BLaER1 treated with 17β-estradiol and CSF1 and Interleukin-3, amounts not matched to agents 10 nM and 100 nM (cell line): ENCODE results near the gene SIPA1.
A peak's percentile ranks its signal among the peaks of the same experiment; 100 is the strongest.
"Not testable (repeated sequence)": the region's sequence is repeated elsewhere in the genome, so short reads cannot be mapped to it uniquely, and the experiment has no call there.

Experiments used
- H3K27ac ChIP-seq, 11 experiments: shearing (Covaris generic); formaldehyde crosslinking; 2 replicates each; pipeline ENCODE4 v1.8.1; 2022
- H3K27me3 ChIP-seq, 11 experiments: shearing (Covaris generic); formaldehyde crosslinking; 2 replicates each; pipeline ENCODE4 v1.8.1; 2022
- H3K36me3 ChIP-seq, 11 experiments: shearing (Covaris generic); formaldehyde crosslinking; 2 replicates each; pipeline ENCODE4 v1.8.1; 2022
- H3K4me1 ChIP-seq, 10 experiments: shearing (Covaris generic); formaldehyde crosslinking; 2 replicates each; pipeline ENCODE4 v1.8.1; 2022
- H3K4me2 ChIP-seq, 11 experiments: shearing (Covaris generic); formaldehyde crosslinking; 2 replicates each; pipeline ENCODE4 v1.8.1; 2022
- H3K4me3 ChIP-seq, 10 experiments: shearing (Covaris generic); formaldehyde crosslinking; 2 replicates each; pipeline ENCODE4 v1.8.1; 2022
- H3K9ac ChIP-seq, 11 experiments: shearing (Covaris generic); formaldehyde crosslinking; 2 replicates each; pipeline ENCODE4 v1.8.1; 2022
- H3K9me3 ChIP-seq, 11 experiments: shearing (Covaris generic); formaldehyde crosslinking; replicated peaks in 1 of 11; 2 replicates each; pipeline ENCODE4 v1.8.1; 2022
- H4K20me1 ChIP-seq, 11 experiments: shearing (Covaris generic); formaldehyde crosslinking; 2 replicates each; pipeline ENCODE4 v1.8.1; 2022
- Cebpa-rat ChIP-seq, 11 experiments: shearing (Covaris generic); IDR thresholded peaks; 2 replicates each; pipeline ENCODE4 v1.8.1; 2022

The SIPA1 gene

DNA sequence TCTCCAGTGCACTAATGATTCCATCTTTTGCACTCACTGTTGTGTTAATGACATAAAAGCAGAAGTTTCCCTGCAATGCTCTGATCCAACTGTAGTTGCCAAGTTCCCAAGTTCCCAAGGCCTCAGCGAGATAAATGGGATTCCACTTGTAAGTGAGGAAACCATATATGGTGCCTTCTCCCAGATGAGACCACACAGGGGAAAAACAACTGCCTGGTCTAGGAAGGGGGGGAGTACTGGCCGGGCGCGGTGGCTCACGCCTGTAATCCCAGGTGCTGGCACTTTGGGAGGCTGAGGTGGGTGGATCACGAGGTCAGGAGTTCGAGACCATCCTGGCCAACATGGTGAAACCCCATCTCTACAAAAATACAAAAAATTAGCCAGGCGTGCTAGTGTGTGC is 48.1 kb downstream of the SIPA1 start:
- Histone ChIP-seq H3K4me3 (no peak overlapping the region), H3K9me3 (no peaks in the 10 kb centered on the region), H3K27ac (no peak overlapping the region), H3K27me3 (no peaks in the 10 kb centered on the region), H3K4me2 (no peak overlapping the region), H3K36me3 (no peaks in the 10 kb centered on the region), H3K4me1 (peaks cover 0 to 7% (median 0%) of the 10 kb centered on the region in 10 experiments; a peak in 4 of 20 replicates), H3K9ac (no peak overlapping the region), H4K20me1 (no peaks in the 10 kb centered on the region)
- TF ChIP-seq Cebpa-rat (IDR thresholded peaks at IDR 0.05) = no peak

- H3K4me1 ChIP-seq, H3K36me3 ChIP-seq, H3K4me2 ChIP-seq, H3K27ac ChIP-seq, H4K20me1 ChIP-seq, H3K9me3 ChIP-seq, H3K27me3 ChIP-seq, H3K4me3 ChIP-seq, H3K9ac ChIP-seq: not testable (repeated sequence)
Measured at GRCh38 chr11:65691847-65692246, 53.9 kb downstream of the SIPA1 start.

GRCh38 chr11:65692367-65692766 is 54.5 kb downstream of the SIPA1 start:
- Histone ChIP-seq H3K9ac (no peak overlapping the region), H4K20me1 (no peaks in the 10 kb centered on the region), H3K4me2 (no peak overlapping the region)

DNA sequence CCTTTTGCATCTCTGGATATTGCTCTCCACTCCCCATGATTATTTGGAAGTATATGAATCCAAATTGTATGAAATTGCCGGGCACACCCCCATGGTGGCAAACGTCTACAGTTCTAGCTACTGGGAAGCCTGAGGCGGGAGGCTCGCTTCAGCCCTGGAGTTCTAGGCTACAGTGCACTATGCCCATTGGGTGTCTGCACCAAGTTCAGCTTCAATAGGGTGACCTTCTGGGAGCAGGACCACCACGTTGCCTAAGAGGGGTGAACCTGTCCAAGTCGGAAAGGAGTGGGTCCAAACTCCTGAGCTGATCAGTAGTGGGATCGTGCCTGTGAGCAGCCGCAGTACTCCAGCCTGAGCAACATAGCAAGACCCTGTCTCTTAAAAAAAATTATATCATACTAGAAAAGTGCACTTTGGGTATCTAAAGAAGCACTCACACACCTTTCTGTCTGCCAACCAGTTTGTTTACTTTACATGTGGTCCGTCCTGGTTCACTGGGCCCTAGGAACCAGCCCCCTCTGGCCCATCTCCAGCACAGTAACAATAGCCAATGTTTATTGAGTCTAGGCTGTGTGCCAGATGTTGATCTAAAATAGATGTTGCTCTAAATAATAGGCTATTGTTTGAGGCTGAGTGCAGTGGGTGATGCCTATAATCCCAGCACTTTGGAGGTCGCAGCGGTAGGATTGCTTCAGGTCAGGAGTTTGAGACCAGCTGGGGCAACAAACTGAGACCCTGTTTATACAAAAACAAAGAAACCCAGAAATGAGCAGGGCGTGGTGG is 57.7 kb downstream of the SIPA1 start:
- no peak overlapping the region for H3K9ac ChIP-seq
- no peak overlapping the region for H3K4me3 ChIP-seq
- no peaks in the 10 kb centered on the region for H4K20me1 ChIP-seq
- no peaks in the 10 kb centered on the region for H3K27me3 ChIP-seq
- H3K27ac ChIP-seq = no peak overlapping the region
- H3K4me1 ChIP-seq = peaks cover 0 to 19% (median 4%) of the 10 kb centered on the region in 10 experiments; a peak in 11 of 20 replicates
- H3K36me3 ChIP-seq = no peaks in the 10 kb centered on the region
- TF ChIP-seq Cebpa-rat (IDR thresholded peaks at IDR 0.05) = no peak
- H3K9me3 ChIP-seq = peaks cover 0 to 21% (median 15%) of the 10 kb centered on the region in 11 experiments; a peak in 20 of 22 replicates
- H3K4me2 ChIP-seq = 0 out of 22 replicates have a peak overlapping the region, but pooled peaks of 1 of the 11 experiments have one; percentile 10

More at GRCh38 chr11:65692367-65692766, 54.5 kb downstream of the SIPA1 start:
- TF ChIP-seq Cebpa-rat (IDR thresholded peaks at IDR 0.05) = no peak
- Histone ChIP-seq H3K4me1 (peaks cover 0 to 10% (median 0%) of the 10 kb centered on the region in 10 experiments; a peak in 3 of 20 replicates), H3K27me3 (no peaks in the 10 kb centered on the region), H3K4me3 (no peak overlapping the region), H3K9me3 (no peaks in the 10 kb centered on the region), H3K36me3 (no peaks in the 10 kb centered on the region), H3K27ac (no peak overlapping the region)

DNA sequence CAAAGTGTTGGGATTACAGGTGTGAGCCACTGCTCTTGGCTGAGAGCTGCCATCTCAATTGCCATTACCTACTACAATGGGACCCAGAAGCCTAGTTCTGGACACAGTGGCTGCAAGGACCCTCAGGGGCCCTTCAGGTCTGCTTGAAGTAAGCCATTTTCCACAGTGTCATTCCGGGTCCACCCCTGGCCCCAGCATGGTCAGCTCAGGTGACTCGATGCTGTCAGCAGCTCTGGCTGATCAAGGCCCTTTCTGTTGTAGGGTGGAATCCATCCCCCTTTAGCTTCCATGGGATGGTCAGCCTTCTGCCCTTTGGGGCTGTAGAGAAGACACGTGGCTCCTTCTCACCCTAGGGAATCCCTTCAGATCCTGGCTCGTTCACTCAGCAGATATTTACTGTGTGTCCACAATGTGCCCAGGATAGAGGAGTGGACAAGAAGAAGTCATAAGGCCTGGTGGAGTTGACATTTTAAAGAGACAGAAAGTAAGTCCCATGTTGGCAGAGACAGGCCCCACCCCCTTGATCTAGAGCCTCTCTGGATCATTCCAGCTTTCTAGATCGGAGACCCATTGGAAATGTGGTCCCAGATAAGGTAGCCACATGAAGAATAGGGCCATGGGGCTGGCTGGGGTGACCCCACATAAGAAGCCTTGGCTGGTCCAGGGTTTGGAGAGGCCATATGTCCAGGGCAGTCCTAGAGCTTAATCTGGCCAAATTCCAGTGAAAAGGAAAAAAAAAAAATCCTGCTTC is 59.1 kb downstream of the SIPA1 start:
- no peak overlapping the region for H3K4me2 ChIP-seq
- H3K4me3 ChIP-seq = no peak overlapping the region
- peaks cover 0 to 24% (median 5%) of the 10 kb centered on the region in 10 experiments; a peak in 11 of 20 replicates for H3K4me1 ChIP-seq
- no peak overlapping the region for H3K9ac ChIP-seq
- H3K27ac ChIP-seq = no peak overlapping the region
- H3K36me3 ChIP-seq = no peaks in the 10 kb centered on the region
- no peak for TF ChIP-seq Cebpa-rat (IDR thresholded peaks at IDR 0.05)
- no peaks in the 10 kb centered on the region for H3K27me3 ChIP-seq
- H4K20me1 ChIP-seq = no peaks in the 10 kb centered on the region
- H3K9me3 ChIP-seq = peaks cover 0 to 21% (median 15%) of the 10 kb centered on the region in 11 experiments; a peak in 20 of 22 replicates

DNA sequence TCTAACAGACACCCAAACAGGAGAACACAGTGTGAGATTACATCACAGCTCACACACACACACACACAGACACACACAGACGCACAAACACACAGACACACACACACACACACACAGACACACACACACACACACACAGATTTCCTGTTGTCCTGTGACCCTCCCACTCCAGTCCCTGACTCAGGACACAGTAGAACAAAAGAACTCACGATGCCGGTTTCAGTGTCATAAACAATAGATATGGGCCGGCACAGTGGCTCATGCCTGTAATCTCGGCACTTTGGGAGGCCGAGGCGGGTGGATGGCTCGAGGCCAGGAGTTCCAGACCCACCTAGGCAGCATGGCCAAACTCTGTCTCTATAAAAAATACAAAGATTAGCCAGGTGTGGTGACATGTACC is 60.3 kb downstream of the SIPA1 start:
- Histone ChIP-seq H3K9ac (no peak overlapping the region), H3K9me3 (peaks cover 0 to 21% (median 15%) of the 10 kb centered on the region in 11 experiments; a peak in 20 of 22 replicates), H3K4me1 (peaks cover 0 to 32% (median 5%) of the 10 kb centered on the region in 10 experiments; a peak in 11 of 20 replicates), H3K36me3 (no peaks in the 10 kb centered on the region), H4K20me1 (no peaks in the 10 kb centered on the region), H3K27me3 (no peaks in the 10 kb centered on the region), H3K4me2 (no peak overlapping the region), H3K27ac (no peak overlapping the region), H3K4me3 (no peak overlapping the region)
- TF ChIP-seq Cebpa-rat (IDR thresholded peaks at IDR 0.05) = no peak

DNA sequence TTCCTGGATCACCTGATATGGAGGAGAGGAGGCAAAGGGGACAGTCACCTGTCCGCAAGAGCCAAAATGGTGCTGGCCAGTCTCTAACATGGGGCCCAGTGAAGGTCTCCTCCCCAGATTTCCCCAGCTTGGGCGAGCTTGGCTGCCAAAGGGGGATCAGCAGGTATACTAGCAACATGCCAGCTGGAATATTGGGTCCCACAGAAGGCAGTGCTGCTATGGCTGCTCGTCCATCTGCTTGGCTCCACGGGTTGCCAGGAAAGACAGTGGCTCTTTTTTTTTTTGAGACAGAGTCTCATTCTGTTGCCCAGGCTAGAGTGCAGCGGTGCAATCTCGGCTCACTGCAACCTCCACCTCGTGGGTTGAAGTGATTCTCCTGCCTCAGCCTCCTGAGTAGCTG is 61.4 kb downstream of the SIPA1 start:
- Histone ChIP-seq H3K9me3 (peaks cover 0 to 21% (median 15%) of the 10 kb centered on the region in 11 experiments; a peak in 20 of 22 replicates), H3K36me3 (no peaks in the 10 kb centered on the region), H3K4me1 (peaks cover 0 to 43% (median 11%) of the 10 kb centered on the region in 10 experiments; a peak in 12 of 20 replicates), H4K20me1 (no peaks in the 10 kb centered on the region), H3K9ac (no peak overlapping the region), H3K4me2 (no peak overlapping the region), H3K4me3 (no peak overlapping the region), H3K27ac (no peak overlapping the region), H3K27me3 (no peaks in the 10 kb centered on the region)
- TF ChIP-seq Cebpa-rat (IDR thresholded peaks at IDR 0.05) = no peak

GRCh38 chr11:65700399-65700798 is 62.5 kb downstream of the SIPA1 start:
- no peaks in the 10 kb centered on the region for H4K20me1 ChIP-seq
- H3K9me3 ChIP-seq = peaks cover 0 to 21% (median 15%) of the 10 kb centered on the region in 11 experiments; a peak in 20 of 22 replicates
- no peaks in the 10 kb centered on the region for H3K36me3 ChIP-seq
- no peak for TF ChIP-seq Cebpa-rat (IDR thresholded peaks at IDR 0.05)
- no peak overlapping the region for H3K9ac ChIP-seq
- H3K27me3 ChIP-seq = no peaks in the 10 kb centered on the region
- no peak overlapping the region for H3K4me3 ChIP-seq
- H3K27ac ChIP-seq = no peak overlapping the region
- peaks cover 0 to 54% (median 22%) of the 10 kb centered on the region in 10 experiments; a peak in 15 of 20 replicates for H3K4me1 ChIP-seq
- H3K4me2 ChIP-seq = peak overlapping the region in 5 of 11 experiments; percentile 1 to 48 (median 9); a peak in 5 of 22 replicates
